ENCODE measurements around the gene HOXC5.

GRCh38 chr12:54046809-54047159 is 13.9 kb downstream of the HOXC5 start:
- no peak for TF ChIP-seq CTCF (conservative IDR thresholded peaks at IDR 0.05; ENCODE audit: low read length)
- TF ChIP-seq EZH2phosphoT487 (IDR thresholded peaks at IDR 0.05; ENCODE audit: borderline replicate concordance, low read depth, low read length): no peak

Measured in OCI-LY7 (cell line).